Adipocyte (in vitro differentiated cells): ENCODE results near the gene SNTG2.

Source experiments
- DNase-seq: peaks from one replicate; pipeline ENCODE4 v3.0.0-alpha.2; 2015; ENCODE audit warnings: low read depth
- H3K27me3 ChIP-seq: replicated peaks from 2 replicates; pipeline ENCODE4 v1.7.0; 2013; ENCODE audit warnings: mild to moderate bottlenecking, low read length, moderate library complexity; ENCODE audit not compliant: control insufficient read depth, insufficient read depth
- H3K36me3 ChIP-seq: 2 replicates; pipeline ENCODE4 v1.7.0; 2013; ENCODE audit warnings: low read length, mild to moderate bottlenecking, moderate library complexity; ENCODE audit not compliant: control insufficient read depth, insufficient read depth, severe bottlenecking
- H3K4me1 ChIP-seq: 2 replicates; pipeline ENCODE4 v1.7.0; 2013; ENCODE audit warnings: mild to moderate bottlenecking, low read length, moderate library complexity; ENCODE audit not compliant: control insufficient read depth, insufficient read depth
- H3K4me3 ChIP-seq: 2 replicates; pipeline ENCODE4 v1.7.0; 2013; ENCODE audit warnings: mild to moderate bottlenecking, low read length, moderate library complexity
- H3K9ac ChIP-seq: 2 replicates; pipeline ENCODE4 v1.7.0; 2013; ENCODE audit warnings: mild to moderate bottlenecking, low read length, moderate library complexity
- H3K9me3 ChIP-seq: 2 replicates; pipeline ENCODE4 v1.7.0; 2013; ENCODE audit warnings: mild to moderate bottlenecking, low read length, moderate library complexity; ENCODE audit not compliant: control insufficient read depth

The SNTG2 gene

DNA sequence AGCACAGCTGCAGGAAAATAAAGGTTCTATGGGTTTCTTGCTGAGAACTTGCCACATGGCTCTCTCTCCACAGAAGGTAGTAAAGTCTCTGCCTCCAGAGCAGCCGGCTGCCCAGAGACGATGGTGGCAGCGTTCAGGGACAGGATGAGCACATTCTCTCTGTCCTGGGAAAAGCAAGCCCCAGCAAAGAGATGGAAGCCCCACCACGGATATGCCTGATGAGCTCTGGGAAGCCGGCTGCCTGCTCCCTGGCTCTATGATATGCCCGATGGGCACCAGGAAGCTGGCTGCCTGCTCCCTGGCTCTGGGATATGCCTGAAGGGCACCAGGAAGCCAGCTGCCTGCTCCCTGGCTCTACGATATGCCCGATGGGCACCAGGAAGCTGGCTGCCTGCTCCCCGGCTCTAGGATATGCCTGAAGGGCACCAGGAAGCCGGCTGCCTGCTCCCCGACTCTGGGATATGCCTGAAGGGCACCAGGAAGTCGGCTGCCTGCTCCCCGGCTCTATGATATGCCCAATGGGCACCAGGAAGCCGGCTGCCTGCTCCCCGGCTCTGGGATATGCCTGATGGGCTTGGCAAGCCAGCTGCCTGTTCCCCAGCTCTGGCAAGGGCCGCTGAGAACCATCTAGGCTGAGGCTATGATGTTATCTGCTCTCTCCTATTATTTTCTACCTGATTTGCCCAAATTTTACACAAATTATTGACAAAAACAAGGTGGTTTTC is 21.5 kb upstream of the SNTG2 start:
- H3K9ac ChIP-seq = no peak overlapping the region
- no peaks in the 10 kb centered on the region for H3K36me3 ChIP-seq
- DNase-seq = no peak

DNA sequence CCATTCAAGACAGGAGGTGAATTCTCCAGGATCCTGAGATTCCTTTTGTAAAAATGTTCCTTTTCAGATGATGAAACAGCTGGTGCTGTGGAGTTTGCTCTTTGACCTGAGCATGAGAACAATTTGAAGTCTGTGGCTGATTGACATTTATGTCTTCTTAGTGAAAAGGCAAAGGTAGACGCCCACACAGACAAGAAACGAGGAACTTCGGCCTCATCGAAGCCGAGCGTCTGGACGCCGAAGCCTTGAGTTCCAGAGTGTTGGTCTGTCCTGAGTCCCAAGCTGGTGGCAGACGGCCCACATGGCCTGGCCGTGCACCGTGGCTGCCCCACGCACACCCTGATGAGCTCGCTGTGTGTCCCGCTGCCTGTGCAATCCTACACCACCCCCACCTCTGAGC is 20.7 kb upstream of the SNTG2 start:
- Histone ChIP-seq H3K4me3 (no peak overlapping the region), H3K27me3 (peaks cover 26% of the 10 kb centered on the region), H3K9ac (no peak overlapping the region), H3K9me3 (no peaks in the 10 kb centered on the region), H3K36me3 (no peaks in the 10 kb centered on the region), H3K4me1 (no peaks in the 10 kb centered on the region)
- DNase-seq = no peak

More for the DNA sequence above, 21.5 kb upstream of the SNTG2 start:
- Histone ChIP-seq H3K27me3 (peaks cover 33% of the 10 kb centered on the region), H3K4me1 (no peaks in the 10 kb centered on the region), H3K9me3 (no peaks in the 10 kb centered on the region), H3K4me3 (no peak overlapping the region)

DNA sequence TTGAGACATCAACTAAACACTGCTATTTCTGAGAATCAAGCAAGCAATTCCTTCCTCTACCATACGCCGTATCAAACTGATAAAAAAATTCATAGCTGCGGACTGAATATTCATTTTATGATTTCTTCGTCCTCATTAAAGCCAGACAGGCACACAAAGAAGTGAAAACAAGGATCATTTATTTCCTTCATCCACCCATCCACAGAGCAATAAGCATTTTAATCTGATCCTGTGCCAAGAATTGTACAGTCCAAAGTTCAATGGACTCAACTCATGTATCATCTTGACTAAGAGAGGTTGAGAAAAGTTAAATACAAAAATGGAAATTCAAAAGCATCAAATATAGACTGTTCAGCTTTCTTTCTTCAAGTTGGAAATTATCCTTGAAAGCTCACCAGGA is 19.7 kb upstream of the SNTG2 start:
- Histone ChIP-seq H3K4me3 (no peak overlapping the region), H3K9ac (no peak overlapping the region), H3K36me3 (no peaks in the 10 kb centered on the region), H3K9me3 (no peaks in the 10 kb centered on the region), H3K4me1 (no peaks in the 10 kb centered on the region), H3K27me3 (peaks cover 17% of the 10 kb centered on the region)
- no peak for DNase-seq

DNA sequence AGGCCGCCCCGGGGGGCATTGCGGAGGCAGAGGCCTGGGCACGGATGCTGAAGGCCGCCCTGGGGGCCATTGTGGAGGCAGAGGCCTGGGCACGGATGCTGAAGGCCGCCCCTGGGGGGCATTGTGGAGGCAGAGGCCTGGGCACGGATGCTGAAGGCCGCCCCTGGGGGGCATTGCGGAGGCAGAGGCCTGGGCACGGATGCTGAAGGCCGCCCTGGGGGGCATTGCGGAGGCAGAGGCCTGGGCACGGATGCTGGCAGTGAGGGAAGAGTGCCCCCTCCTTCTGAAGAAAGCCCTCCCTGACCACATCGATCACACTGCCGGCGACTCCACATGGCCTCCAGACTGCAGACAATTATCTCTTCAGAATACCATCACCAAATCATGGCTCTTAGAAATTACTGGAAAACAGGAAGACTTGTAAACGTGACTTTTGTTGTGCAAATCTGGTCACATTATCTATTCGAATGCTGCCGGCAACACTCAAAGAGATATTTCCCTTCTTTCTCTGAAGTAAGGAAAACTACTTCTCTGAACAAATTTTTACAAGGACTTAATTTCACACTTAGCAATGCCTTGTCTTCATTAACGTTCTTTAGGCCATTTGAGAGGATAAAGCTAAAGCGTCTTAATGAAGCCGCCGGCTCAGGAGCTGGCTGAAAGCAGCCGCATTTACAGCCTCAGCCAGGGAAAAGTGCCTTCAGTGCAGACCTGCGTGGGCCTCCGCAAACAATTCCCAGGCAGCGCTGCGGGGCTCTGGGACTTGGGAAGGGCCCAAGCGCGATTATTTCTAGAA is 18.1 kb upstream of the SNTG2 start:
- Histone ChIP-seq H3K4me3 (no peak overlapping the region), H3K27me3 (peaks cover 12% of the 10 kb centered on the region), H3K36me3 (no peaks in the 10 kb centered on the region), H3K9ac (no peak overlapping the region), H3K9me3 (no peaks in the 10 kb centered on the region), H3K4me1 (no peaks in the 10 kb centered on the region)
- DNase-seq = no peak

DNA sequence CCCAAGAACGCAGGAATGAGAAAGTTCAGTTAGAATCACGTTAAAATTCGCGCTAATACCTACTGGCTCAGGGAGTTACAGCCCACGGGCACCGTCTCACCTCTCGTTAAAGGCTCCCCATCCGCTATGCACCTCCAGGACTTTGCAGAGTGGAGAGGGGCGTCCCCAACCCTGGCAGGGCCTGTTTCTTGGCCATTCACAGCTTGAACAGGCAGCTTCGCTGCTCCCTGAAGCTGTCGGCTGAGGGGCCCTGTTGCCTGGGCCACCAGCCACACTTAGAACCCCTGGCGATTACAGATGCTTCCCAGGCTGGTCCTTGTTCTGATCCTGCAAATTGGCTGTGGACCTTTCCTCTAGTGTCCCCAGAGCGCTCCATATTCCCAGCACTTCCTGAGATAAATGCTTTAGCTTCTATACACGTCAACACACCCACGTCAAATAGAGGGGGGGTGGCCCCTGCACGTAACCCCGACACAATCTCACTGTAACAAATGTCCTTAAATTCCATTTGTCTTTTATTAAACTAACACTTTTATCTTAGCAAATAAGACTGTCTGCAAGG is 16.8 kb upstream of the SNTG2 start:
- H3K36me3 ChIP-seq = no peaks in the 10 kb centered on the region
- H3K9me3 ChIP-seq = no peaks in the 10 kb centered on the region
- DNase-seq = no peak

DNA sequence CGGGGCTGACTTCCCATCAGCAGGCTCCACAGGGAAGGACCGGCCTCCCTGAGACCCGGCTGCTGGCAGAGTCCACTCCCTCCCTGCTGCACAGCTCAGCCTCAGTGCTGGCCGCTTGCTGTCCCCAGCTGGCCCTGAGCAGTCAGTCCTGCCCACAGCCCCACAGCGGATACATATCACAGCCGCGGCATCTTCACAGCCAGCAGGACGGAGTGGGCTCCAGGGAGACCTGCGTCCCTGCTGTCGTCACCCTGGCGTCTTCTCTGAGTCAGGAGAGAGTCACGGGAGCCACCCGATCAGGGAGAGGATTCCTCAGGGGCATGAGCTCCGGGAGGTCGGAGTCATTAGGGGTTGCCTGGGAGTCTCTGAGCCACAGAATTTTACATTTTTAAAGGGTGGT is 13.1 kb upstream of the SNTG2 start:
- peaks cover 11% of the 10 kb centered on the region for H3K4me1 ChIP-seq
- no peak overlapping the region for H3K9ac ChIP-seq
- no peak for DNase-seq
- H3K9me3 ChIP-seq = no peaks in the 10 kb centered on the region
- no peak overlapping the region for H3K4me3 ChIP-seq
- no peaks in the 10 kb centered on the region for H3K36me3 ChIP-seq
- H3K27me3 ChIP-seq = peaks cover 19% of the 10 kb centered on the region

More for the DNA sequence above, 16.8 kb upstream of the SNTG2 start:
- Histone ChIP-seq H3K27me3 (peaks cover 18% of the 10 kb centered on the region), H3K4me1 (no peaks in the 10 kb centered on the region), H3K4me3 (no peak overlapping the region), H3K9ac (no peak overlapping the region)

DNA sequence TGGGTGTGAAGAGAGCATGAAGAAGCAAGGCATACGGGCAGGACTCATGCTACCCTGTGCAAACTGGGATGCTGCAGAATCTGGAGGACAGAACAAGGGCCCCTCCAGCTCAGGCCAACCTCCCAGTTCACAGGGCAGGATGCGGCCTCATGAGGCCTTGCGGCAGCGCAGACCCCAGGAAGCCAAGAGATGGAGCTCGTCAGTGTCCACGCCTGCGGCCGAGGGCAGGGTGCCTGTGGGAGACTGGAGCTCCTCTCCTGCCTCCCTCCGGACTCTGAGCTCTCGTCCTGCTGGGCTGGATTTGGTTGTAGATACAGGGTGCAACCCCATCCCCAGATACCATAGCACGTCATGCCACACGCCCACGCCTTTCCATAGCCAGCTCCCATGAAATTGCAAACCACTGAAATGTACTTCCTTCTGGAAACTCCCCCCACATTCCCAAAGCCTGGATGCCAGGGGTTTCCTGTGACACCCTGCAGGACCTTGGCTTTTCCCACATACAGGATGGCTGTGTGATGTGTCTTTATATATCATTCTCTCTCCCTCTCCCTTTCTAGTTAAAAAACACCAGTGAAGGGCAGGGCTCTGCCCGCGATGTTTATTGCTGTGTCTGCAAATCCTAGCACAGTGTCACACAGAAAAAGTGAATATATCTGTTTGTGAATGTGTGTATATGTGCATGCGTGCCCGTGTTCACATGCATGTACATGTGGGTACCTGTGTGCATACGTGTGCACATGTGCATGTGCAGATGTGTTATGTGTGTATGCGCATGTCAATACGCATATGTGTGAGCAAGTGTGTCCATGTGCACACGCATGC is 12.3 kb upstream of the SNTG2 start:
- Histone ChIP-seq H3K4me1 (peaks cover 11% of the 10 kb centered on the region), H3K9me3 (no peaks in the 10 kb centered on the region), H3K36me3 (no peaks in the 10 kb centered on the region), H3K4me3 (no peak overlapping the region), H3K9ac (no peak overlapping the region), H3K27me3 (peaks cover 21% of the 10 kb centered on the region)
- no peak for DNase-seq

DNA sequence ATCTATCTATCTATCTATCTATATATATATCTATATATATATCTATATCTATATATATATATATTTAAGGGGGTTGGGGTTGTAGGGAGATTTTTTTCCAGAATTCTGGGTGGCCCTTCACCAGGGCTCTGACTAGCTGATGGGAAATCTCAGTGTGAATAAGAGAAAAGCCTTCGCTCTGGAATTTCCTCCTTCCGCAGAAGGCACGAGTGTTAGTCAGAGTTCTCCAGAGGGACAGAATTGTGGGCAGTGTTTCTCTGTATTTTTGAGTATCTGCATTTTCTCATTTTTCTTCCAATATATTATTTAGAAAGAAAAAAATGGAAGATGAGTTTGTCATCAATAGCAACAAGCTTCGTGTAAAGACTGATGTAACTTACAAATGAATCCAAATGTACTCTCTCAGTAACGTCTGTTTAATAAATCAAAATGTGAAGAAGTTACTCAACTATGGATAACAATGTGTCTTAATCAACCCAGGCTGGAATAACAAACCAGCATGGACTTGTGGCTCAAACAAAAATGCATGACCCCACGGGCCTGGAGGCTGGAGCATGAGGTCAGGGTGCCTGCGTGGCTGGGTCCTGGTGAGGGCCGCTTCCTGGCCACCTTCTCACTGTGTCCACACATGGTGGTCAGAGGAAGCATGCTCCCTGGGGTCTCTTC is 10.6 kb upstream of the SNTG2 start:
- Histone ChIP-seq H3K9me3 (peaks cover 13% of the 10 kb centered on the region), H3K4me3 (no peak overlapping the region), H3K27me3 (peaks cover 18% of the 10 kb centered on the region), H3K9ac (no peak overlapping the region), H3K4me1 (peaks cover 11% of the 10 kb centered on the region), H3K36me3 (no peaks in the 10 kb centered on the region)
- peak; percentile 76 for DNase-seq

DNA sequence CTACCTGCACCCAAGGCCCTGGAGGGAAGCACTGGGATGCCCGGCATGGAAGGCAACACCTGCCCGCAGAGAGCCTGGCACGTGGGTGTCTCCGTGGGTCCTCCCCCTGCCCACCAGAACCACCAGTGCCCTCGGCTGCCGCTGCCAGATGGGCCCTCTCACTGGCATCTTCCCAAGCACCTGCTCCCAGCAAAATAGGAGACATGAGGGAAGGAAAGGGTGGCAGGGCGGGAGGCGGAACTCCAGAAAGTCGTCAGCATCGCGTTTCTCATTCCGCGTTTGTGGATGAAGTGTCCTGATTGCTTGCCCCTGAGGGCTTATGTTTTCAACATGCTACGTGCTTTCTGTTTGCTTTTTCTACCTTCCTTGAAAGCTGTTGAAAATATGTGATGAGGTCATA is 8.8 kb upstream of the SNTG2 start:
- H3K9ac ChIP-seq = no peak overlapping the region
- peaks cover 11% of the 10 kb centered on the region for H3K4me1 ChIP-seq
- no peak overlapping the region for H3K4me3 ChIP-seq
- peaks cover 13% of the 10 kb centered on the region for H3K9me3 ChIP-seq
- H3K27me3 ChIP-seq = peaks cover 28% of the 10 kb centered on the region
- DNase-seq = no peak
- no peaks in the 10 kb centered on the region for H3K36me3 ChIP-seq

DNA sequence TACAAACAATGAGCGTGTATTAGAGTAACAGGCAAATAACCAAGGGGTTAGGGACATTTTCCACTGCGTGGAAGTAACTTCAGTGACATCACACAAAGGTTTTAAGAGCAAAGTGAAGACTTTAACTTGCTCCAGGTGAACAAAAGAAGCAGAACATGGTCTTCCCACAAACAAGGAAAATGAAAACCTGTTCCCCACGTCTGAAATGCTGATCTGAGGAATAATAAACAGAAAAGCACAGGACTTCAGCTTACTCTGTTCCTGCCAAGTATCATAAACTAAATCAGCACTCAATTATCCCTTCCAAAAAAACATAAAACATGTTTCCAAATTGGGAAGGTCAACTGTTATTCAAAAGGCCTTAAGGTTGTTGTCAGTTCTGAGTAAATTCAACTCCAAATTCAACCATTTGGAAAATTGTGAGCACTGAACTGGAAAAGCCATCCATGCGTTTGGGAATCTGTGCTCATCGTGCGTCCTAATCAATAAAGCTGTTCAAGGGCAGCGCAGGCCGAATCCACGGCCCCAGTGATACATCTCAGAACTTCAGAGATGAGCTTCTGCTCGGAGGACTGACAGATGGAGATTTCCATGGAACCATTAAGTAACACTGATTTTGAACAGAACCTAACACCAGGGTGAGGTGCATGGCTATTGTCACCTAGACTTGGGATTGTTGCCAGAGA is 7.7 kb upstream of the SNTG2 start:
- peaks cover 32% of the 10 kb centered on the region for H3K27me3 ChIP-seq
- DNase-seq = no peak
- H3K4me1 ChIP-seq = peaks cover 11% of the 10 kb centered on the region
- no peak overlapping the region for H3K9ac ChIP-seq
- H3K36me3 ChIP-seq = no peaks in the 10 kb centered on the region
- H3K4me3 ChIP-seq = no peak overlapping the region
- peaks cover 13% of the 10 kb centered on the region for H3K9me3 ChIP-seq
